K562 (cell line): Measurements from ENCODE around the gene MLLT6. TPM values are rescaled to one million over a fixed set of nuclear protein-coding genes. Genes with fewer than 3 reads are reported as not detected.
A peak's percentile ranks its signal among the peaks of the same experiment; 100 is the strongest.

Source experiments
- ARHGAP35 ChIP-seq: fragments of 450-650 bp; IDR thresholded peaks from 2 replicates; pipeline ENCODE4 v1.6.1; 2018; ENCODE audit not compliant: partially characterized antibody
- CBX5 ChIP-seq: IDR thresholded peaks from 2 replicates; pipeline ENCODE4 v1.6.1; 2014; ENCODE audit warnings: low read depth, borderline replicate concordance
- CCNT2 ChIP-seq: IDR thresholded peaks from 2 replicates; pipeline ENCODE4 v1.6.1; 2011; ENCODE audit warnings: borderline replicate concordance, low read depth, mild to moderate bottlenecking, moderate library complexity, mixed read lengths, low read length; ENCODE audit not compliant: insufficient read length; ENCODE audit errors: extremely low read depth
- CHD2 ChIP-seq: IDR thresholded peaks from 2 replicates; pipeline ENCODE4 v1.6.1; 2011; ENCODE audit warnings: low read depth, low read length
- E2F3 ChIP-seq: fragments of 250-450 bp; sonication (Bioruptor Pico); IDR thresholded peaks from 2 replicates; pipeline ENCODE4 v1.4.0; 2020; ENCODE audit warnings: mild to moderate bottlenecking
- EP300 ChIP-seq: IDR thresholded peaks from 2 replicates; pipeline ENCODE4 v1.6.1; 2012; ENCODE audit warnings: low read length, improper control_type of control experiment
- FOS ChIP-seq: IDR thresholded peaks from 3 replicates; pipeline ENCODE4 v1.6.1; 2011; ENCODE audit not compliant: insufficient read length; ENCODE audit errors: extremely low read depth
- FOXO4 ChIP-seq: fragments of 450-650 bp; formaldehyde crosslinking; IDR thresholded peaks from 2 replicates; pipeline ENCODE4 v1.4.0; 2020; ENCODE audit warnings: mild to moderate bottlenecking, moderate library complexity
- GABPA ChIP-seq: fragments of 200-800 bp; sonication (Bioruptor generic); conservative IDR thresholded peaks from 2 replicates; pipeline ENCODE4 v1.6.1; 2016; ENCODE audit warnings: low read depth, missing genetic modification characterization, missing compliant biosample characterization
- GABPB2 ChIP-seq: fragments of 250-450 bp; sonication (Bioruptor Pico); conservative IDR thresholded peaks from 2 replicates; pipeline ENCODE4 v1.5.1; 2021; ENCODE audit warnings: mild to moderate bottlenecking
- HDGF ChIP-seq: fragments of 450-650 bp; IDR thresholded peaks from 2 replicates; pipeline ENCODE4 v1.6.1; 2016
- KAT7 ChIP-seq: sonication (generic); formaldehyde crosslinking; IDR thresholded peaks from 2 replicates; pipeline ENCODE4 v1.8.0; 2022; ENCODE audit warnings: missing genetic modification reagents, mild to moderate bottlenecking, borderline replicate concordance
- KLF10 ChIP-seq: fragments of 250-450 bp; sonication (Bioruptor Pico); IDR thresholded peaks from 2 replicates; pipeline ENCODE4 v1.6.1; 2021; ENCODE audit warnings: matching md5 sums
- MTA1 ChIP-seq: fragments of 450-650 bp; IDR thresholded peaks from 2 replicates; pipeline ENCODE4 v1.6.1; 2017; ENCODE audit warnings: borderline replicate concordance
- MXI1 ChIP-seq: IDR thresholded peaks from 2 replicates; pipeline ENCODE4 v1.6.1; 2011; ENCODE audit warnings: low read depth, mild to moderate bottlenecking, improper control_type of control experiment, low read length
- NCOA4 ChIP-seq: fragments of 450-650 bp; IDR thresholded peaks from 2 replicates; pipeline ENCODE4 v1.6.1; 2018; ENCODE audit warnings: mild to moderate bottlenecking; ENCODE audit not compliant: partially characterized antibody
- NFRKB ChIP-seq: fragments of 450-650 bp; IDR thresholded peaks from 2 replicates; pipeline ENCODE4 v1.6.1; 2016; ENCODE audit warnings: low read depth
- NONO ChIP-seq, 2 experiments: fragments of 200-400 bp in 1 of 2; fragments of 450-650 bp in 1 of 2; formaldehyde crosslinking in 1 of 2; IDR thresholded peaks; 2 replicates each; pipeline ENCODE4 v1.6.1; 2017; ENCODE audit warnings: low read depth in 2 of 2, mild to moderate bottlenecking in 2 of 2, moderate library complexity in 2 of 2, low read length in 1 of 2
- PTRF ChIP-seq: fragments of 450-650 bp; IDR thresholded peaks from 2 replicates; pipeline ENCODE4 v1.6.1; 2016; ENCODE audit warnings: mild to moderate bottlenecking, missing genetic modification characterization, missing compliant biosample characterization
- RBFOX2 ChIP-seq: fragments of 200-400 bp; formaldehyde crosslinking; IDR thresholded peaks from 2 replicates; pipeline ENCODE4 v1.6.1; 2017; ENCODE audit warnings: low read depth, mild to moderate bottlenecking, low read length, moderate library complexity
- SIRT6 ChIP-seq: IDR thresholded peaks from one replicate; pipeline ENCODE4 v1.6.1; 2012; ENCODE audit warnings: low read depth, mild to moderate bottlenecking, control low read depth, inconsistent platforms, low read length, moderate library complexity
- SMARCA4 ChIP-seq: fragments of 450-650 bp; IDR thresholded peaks from 2 replicates; pipeline ENCODE4 v1.6.1; 2016
- TSC22D4 ChIP-seq: fragments of 450-650 bp; IDR thresholded peaks from 2 replicates; pipeline ENCODE4 v1.6.1; 2016; ENCODE audit warnings: missing genetic modification characterization, missing biosample characterization, control low read depth
- XRCC3 ChIP-seq: fragments of 450-650 bp; IDR thresholded peaks from 2 replicates; pipeline ENCODE4 v1.6.1; 2017; ENCODE audit warnings: mild to moderate bottlenecking, moderate library complexity
- ZBED1 ChIP-seq: IDR thresholded peaks from 2 replicates; pipeline ENCODE4 v1.6.1; 2014
- ZHX1 ChIP-seq: fragments of 150-350 bp; conservative IDR thresholded peaks from 2 replicates; pipeline ENCODE4 v1.6.1; 2014; ENCODE audit warnings: low read length
- ZNF408 ChIP-seq: fragments of 250-450 bp; sonication (Bioruptor Pico); IDR thresholded peaks from 2 replicates; pipeline ENCODE4 v1.4.0; 2020; ENCODE audit warnings: low read depth, mild to moderate bottlenecking, moderate library complexity
- ZNF41 ChIP-seq: fragments of 250-450 bp; sonication (Bioruptor Pico); conservative IDR thresholded peaks from 2 replicates; pipeline ENCODE4 v1.4.0; 2020; ENCODE audit warnings: mild to moderate bottlenecking
- ZNF551 ChIP-seq: fragments of 250-450 bp; sonication (Bioruptor Pico); IDR thresholded peaks from 2 replicates; pipeline ENCODE4 v1.5.0; 2021; ENCODE audit warnings: mild to moderate bottlenecking, moderate library complexity
- polyA plus RNA-seq, 8 experiments: library from polyadenylated mRNA; depleted of rRNA in 4 of 8; stranded (reverse) in 5 of 8; unstranded in 3 of 8; fragments of >200 nt; fragmentation: Nextera tagmentation in 2 of 8; fragmentation: Illumina TruSeq in 1 of 8; extraction: Ambion mirVana in 2 of 8; extraction: Trizol in 1 of 8; gene quantifications; 2 replicates each; pipeline versions ENCODE4 v1.2.1 to v1.2.3, GENCODE V29; 2011 to 2014; ENCODE audit warnings: inconsistent platforms in 1 of 8, missing spikeins in 1 of 8
- total RNA-seq, 7 experiments: library from RNA; depleted of rRNA in 6 of 7; stranded (reverse); fragments of >200 nt in 6 of 7; fragmentation: Illumina TruSeq in 2 of 7; extraction: Trizol in 2 of 7; gene quantifications; 2 replicates each; pipeline versions ENCODE4 v1.2.1 to v1.2.3, GENCODE V29; 2011 to 2021; ENCODE audit warnings: low replicate concordance in 1 of 7

MLLT6 gene
- total and polyA plus RNA-seq, 9 of the 15 experiments (the other 6 are each of a cell fraction or from before 2014, with no cell fraction given), result 3.1 to 71.7 (median 30.0) TPM

GRCh38 chr17:38752308-38753070 is 47.4 kb downstream of the MLLT6 start, which contains the start of gene PSMB3 (continued):
- TF ChIP-seq CCNT2 (no peak), MXI1 (peak; percentile 97), TSC22D4 (no peak), SMARCA4 (no peak), NCOA4 (no peak), ZHX1 (no peak), RBFOX2 (peak; percentile 75), CBX5 (no peak), ZNF408 (CRISPR knock-in tag) (no peak), E2F3 (peak; percentile 77; the same call in 1 of the 2 replicates), CHD2 (peak; percentile 84), EP300 (peak; percentile 25; the same call in 1 of the 2 replicates), NONO (IDR thresholded peaks at IDR 0.05; ENCODE audit: low read depth in 2 of 2, low read length in 1 of 2) (no peak), HDGF (no peak), ZNF551 (CRISPR knock-in tag) (no peak), SIRT6 (no peak), GABPA (tag) (peak; percentile 95), FOS (peak; percentile 96), ZBED1 (0 out of 2 replicates have a peak, but pooled peaks have one; percentile 25), XRCC3 (no peak), NFRKB (no peak), ZNF41 (CRISPR knock-in tag) (no peak), GABPB2 (no peak), KAT7 (CRISPR knock-in tag) (no peak), MTA1 (no peak), PTRF (no peak), KLF10 (CRISPR knock-in tag) (no peak), FOXO4 (no peak), ARHGAP35 (no peak)
